MCF 10A (cell line): Measurements from ENCODE around the gene M1AP. TPM values are rescaled to one million over a fixed set of nuclear protein-coding genes. Genes with fewer than 3 reads are reported as not detected.

Experiments used
- BruUV-seq: library from RNA; stranded (reverse); fragments of 400-500 nt; replicated peaks from 2 replicates; lab custom pipeline; 2021; lab: Mats Ljungman, UMichigan
- CTCF ChIA-PET: fragments of 300-600 bp; sonication (Branson Sonifier 250); formaldehyde crosslinking; extraction: SDS; loops from one replicate; lab custom pipeline; 2021; ENCODE audit warnings: antibody characterized with exemption, inconsistent platforms; lab: Yijun Ruan, JAX
- POLR2A ChIA-PET: fragments of 300-600, 350-650 bp; sonication (Branson Sonifier 250); formaldehyde crosslinking; extraction: SDS; loops from one replicate; lab custom pipeline; 2020; ENCODE audit warnings: antibody characterized with exemption, inconsistent platforms; lab: Yijun Ruan, JAX
- DNase-seq: peaks from one replicate; pipeline ENCODE4 v3.0.0-alpha.2; 2018; ENCODE audit not compliant: unreplicated experiment
- H3K27ac Mint-ChIP-seq: one replicate; pipeline ENCODE4 v1.8.0; 2022; ENCODE audit warnings: mild to moderate bottlenecking, low read depth, mixed read lengths; ENCODE audit not compliant: unreplicated experiment
- H3K27me3 Mint-ChIP-seq: one replicate; pipeline ENCODE4 v1.8.0; 2022; ENCODE audit warnings: mixed read lengths; ENCODE audit not compliant: insufficient read depth, unreplicated experiment
- H3K36me3 Mint-ChIP-seq: one replicate; pipeline ENCODE4 v1.8.0; 2022; ENCODE audit warnings: mild to moderate bottlenecking, moderate library complexity, mixed read lengths; ENCODE audit not compliant: insufficient read depth, unreplicated experiment
- H3K4me1 Mint-ChIP-seq: one replicate; pipeline ENCODE4 v1.8.0; 2022; ENCODE audit warnings: mixed read lengths; ENCODE audit not compliant: insufficient read depth, unreplicated experiment
- H3K4me3 Mint-ChIP-seq: one replicate; pipeline ENCODE4 v1.8.0; 2022; ENCODE audit warnings: mild to moderate bottlenecking, moderate library complexity, mixed read lengths; ENCODE audit not compliant: unreplicated experiment
- H3K9me3 Mint-ChIP-seq: one replicate; pipeline ENCODE4 v1.8.0; 2022; ENCODE audit warnings: mixed read lengths; ENCODE audit not compliant: unreplicated experiment
- CTCF ChIP-seq: fragments of 200-600 bp; IDR thresholded peaks from one replicate; pipeline ENCODE4 v1.8.0; 2022; ENCODE audit warnings: antibody characterized with exemption, mild to moderate bottlenecking; ENCODE audit not compliant: unreplicated experiment
- intact Hi-C: fragments of 100-400 bp; cut with micrococcal nuclease; formaldehyde crosslinking; loops from 2 replicates; pipeline ENCODE4 v1.14.1; 2022
- total RNA-seq: library from RNA; stranded (reverse); gene quantifications from 2 replicates; pipeline ENCODE4 v1.2.3, GENCODE V29; 2022

M1AP gene
- total RNA-seq, 1 experiment from 2014 or later, result not detected

DNA sequence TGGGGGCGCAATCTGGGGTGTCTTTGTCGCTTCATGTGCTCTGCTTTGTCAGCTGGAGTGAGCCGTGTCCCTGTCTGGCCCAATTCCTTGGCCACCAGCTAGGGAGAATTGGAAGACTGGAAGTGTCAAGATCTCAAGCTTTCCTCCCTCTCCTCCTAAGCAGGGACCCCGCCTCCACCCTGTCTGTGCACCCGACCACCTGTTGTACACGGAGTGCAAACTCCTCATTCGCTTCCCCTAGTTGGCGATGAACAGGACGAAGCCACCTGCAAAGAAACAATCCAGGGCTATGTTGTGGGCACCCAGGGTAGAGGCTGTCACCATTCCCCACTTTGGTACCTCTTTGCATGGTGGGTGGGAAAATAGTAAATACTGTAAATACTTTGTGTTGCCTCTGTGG lies 120.4 kb downstream of the M1AP start:
- no TSS peak for BruUV-seq
- Mint-ChIP-seq H3K27me3 (no peaks in the 10 kb centered on the region), H3K4me1 (peaks cover 38% of the 10 kb centered on the region), H3K9me3 (no peaks in the 10 kb centered on the region), H3K36me3 (peaks cover 31% of the 10 kb centered on the region), H3K4me3 (peak overlapping the region; percentile 94), H3K27ac (peak overlapping the region; percentile 91)
- intact Hi-C loops, result no loop called here
- ChIA-PET CTCF (interaction anchor here (0.7 to 7.3 kb wide), 3 partner anchors 40 to 61 kb away, joined by 3 to 80 read pairs (median 14); partner anchors contain the start of genes CCDC142 and TTC31), POLR2A (interaction anchor here (4.8 to 8.1 kb wide), 2 partner anchors 21 to 45 kb away, joined by 65 to 135 read pairs; partner anchors contain the start of genes CCDC142, PCGF1 and TTC31)
- no peak for DNase-seq
- no peak for TF ChIP-seq CTCF

- Mint-ChIP-seq H3K9me3 (no peaks in the 10 kb centered on the region), H3K27me3 (no peaks in the 10 kb centered on the region), H3K4me1 (peaks cover 31% of the 10 kb centered on the region), H3K4me3 (peak overlapping the region; percentile 71), H3K36me3 (peaks cover 35% of the 10 kb centered on the region), H3K27ac (peak overlapping the region; percentile 91)
- DNase-seq, result no peak
- ChIA-PET CTCF (interaction anchor here (1.2 to 7.3 kb wide), 3 partner anchors 44 to 62 kb away, joined by 3 to 80 read pairs (median 14); partner anchors contain the start of genes CCDC142 and TTC31), POLR2A (interaction anchor here (0.8 to 8.1 kb wide), 7 partner anchors 14 to 86 kb away, joined by 3 to 135 read pairs (median 5); partner anchors contain the start of genes PCGF1 and WBP1)
- no TSS peak for BruUV-seq
- intact Hi-C loops, result no loop called here
- no peak for TF ChIP-seq CTCF
Measured at GRCh38 chr2:74526649-74527230, 121.4 kb downstream of the M1AP start.

DNA sequence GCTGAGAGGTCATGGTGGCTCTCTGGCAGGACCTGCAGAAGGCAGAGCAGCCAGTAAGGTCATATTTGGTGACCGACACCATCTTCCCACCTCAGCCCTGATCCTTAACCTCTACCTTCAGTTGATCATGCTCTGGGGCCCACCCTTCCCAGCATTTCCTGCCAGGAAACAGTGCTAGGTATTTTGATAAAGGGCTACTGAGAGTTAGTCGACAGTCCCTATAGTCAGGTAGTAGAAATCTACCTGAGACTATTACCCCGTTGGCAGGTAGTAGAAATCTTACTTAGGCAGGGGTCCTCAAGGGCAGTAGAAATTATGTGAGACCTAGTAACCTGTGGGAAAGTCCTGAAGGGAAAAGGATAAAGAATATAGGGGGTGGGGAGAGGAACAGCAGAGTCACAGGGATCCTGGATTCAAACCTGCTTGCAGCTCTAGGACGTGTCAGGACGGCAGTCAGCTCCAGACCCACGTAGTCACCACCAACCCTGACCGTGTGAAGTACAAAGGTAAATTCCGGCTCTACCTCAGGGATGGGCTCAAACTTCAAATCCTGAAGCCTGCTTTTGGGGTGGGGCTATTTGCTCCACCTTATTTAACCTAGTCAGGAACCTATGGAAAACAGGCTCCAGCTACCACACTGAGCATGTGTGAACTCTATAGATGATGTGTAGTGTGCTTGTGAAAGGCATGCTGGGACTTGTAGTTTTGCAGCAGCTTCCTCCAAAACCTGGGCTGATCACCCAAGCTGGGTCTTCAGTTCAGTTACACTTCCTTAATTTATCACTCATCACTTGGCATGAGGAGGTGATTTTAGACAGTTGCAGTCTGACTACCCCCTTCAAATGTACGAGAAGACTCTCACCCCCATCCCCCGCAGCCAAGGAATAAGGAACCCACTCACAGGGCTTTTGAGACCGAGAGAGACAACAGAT lies 122.1 kb downstream of the M1AP start, which contains the start of gene DQX1:
Gene DQX1 (minus strand): TSS at position 515 of the 932 bp plus-strand sequence. CDS start 502 bp downstream, at position 13.
- ChIA-PET POLR2A (interaction anchor here (0.7 to 8.1 kb wide), 8 partner anchors 13 to 86 kb away, joined by 3 to 135 read pairs (median 4); partner anchors contain the start of genes CCDC142, PCGF1, TTC31 and WBP1), CTCF (interaction anchor here (0.6 to 7.3 kb wide), 5 partner anchors 43 to 341 kb away, joined by 3 to 80 read pairs (median 3); partner anchors contain the start of genes CCDC142 and TTC31)
- Mint-ChIP-seq H3K4me1 (peaks cover 29% of the 10 kb centered on the region), H3K9me3 (no peaks in the 10 kb centered on the region), H3K4me3 (peak within 1 kb of the TSS; percentile 71), H3K27ac (peak within 1 kb of the TSS; percentile 91), H3K36me3 (peaks cover 38% of the 10 kb centered on the region), H3K27me3 (no peaks in the 10 kb centered on the region)
- DNase-seq, result peak; percentile 78
- TF ChIP-seq CTCF, result no peak
- intact Hi-C loops, result no loop called here
- BruUV-seq, result no TSS peak
